Measurements from ENCODE around the gene POU4F3. TPM values are rescaled to one million over a fixed set of nuclear protein-coding genes. Genes with fewer than 3 reads are reported as not detected.

Gene POU4F3
- polyA plus RNA-seq, 10 donors = 0.05 to 0.17 (median 0.06) TPM; not detected in 6

DNA sequence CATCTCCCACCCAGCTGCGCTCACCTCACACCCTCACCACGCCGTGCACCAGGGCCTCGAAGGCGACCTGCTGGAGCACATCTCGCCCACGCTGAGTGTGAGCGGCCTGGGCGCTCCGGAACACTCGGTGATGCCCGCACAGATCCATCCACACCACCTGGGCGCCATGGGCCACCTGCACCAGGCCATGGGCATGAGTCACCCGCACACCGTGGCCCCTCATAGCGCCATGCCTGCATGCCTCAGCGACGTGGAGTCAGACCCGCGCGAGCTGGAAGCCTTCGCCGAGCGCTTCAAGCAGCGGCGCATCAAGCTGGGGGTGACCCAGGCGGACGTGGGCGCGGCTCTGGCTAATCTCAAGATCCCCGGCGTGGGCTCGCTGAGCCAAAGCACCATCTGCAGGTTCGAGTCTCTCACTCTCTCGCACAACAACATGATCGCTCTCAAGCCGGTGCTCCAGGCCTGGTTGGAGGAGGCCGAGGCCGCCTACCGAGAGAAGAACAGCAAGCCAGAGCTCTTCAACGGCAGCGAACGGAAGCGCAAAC is 1.1 kb downstream of the POU4F3 start:
- DNase-seq = no peak

- DNase-seq = peak; percentile 53 to 90 (median 84)
Measured at GRCh38 chr5:146340260-146341081, 1.8 kb downstream of the POU4F3 start.

- no peak for DNase-seq
Measured at GRCh38 chr5:146341854-146342253, 3.2 kb downstream of the POU4F3 start.

GRCh38 chr5:146342519-146342881 is 3.9 kb downstream of the POU4F3 start:
- no peak for DNase-seq

DNA sequence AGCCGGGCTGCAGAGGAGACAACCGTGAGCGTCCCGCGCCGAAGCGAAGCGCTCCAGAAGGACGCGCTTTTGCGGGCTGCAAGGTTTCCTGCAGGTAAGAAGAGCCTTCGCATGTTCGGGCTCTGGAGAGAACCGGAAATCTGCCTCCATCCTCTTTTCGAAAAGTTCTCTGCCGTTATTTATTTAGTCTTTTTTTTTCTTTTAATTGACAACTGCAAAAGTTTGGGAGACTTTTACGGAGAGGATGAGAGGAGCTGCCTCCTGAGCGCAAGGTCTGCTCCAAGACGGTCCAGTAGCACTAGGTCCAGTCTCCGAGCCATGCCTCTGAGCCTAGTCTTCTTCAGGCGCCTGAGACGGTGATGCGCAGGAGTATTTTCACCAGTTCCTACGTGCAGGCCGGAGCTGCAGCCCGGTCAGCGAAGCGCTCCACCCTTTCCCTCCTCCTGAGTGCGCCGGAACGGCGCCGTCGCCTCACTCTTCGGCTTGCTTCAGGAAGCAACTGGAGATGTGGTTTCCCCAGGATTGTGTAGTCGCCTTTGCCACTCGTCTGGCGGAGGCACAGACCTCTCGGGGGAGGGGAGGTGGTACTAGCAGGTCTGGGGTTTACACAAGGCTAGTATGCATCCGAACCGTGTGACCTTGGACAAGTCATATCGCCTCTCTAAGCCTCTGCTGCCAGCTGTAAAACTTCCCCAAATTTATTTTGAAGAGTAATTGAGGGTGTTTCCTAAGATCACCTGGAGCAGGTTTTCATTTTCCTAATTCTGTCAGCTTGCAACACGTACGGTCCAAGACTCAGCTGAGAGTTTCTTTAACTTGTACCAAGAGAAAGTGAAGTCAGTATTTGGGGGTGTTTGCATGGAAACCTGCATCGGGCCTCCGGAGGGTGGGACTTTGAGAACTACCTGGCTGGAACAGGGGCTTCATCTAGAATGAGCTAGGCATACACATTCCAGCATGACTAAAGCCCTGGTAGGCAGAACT is 4.5 kb downstream of the POU4F3 start:
- no peak for DNase-seq

GRCh38 chr5:146344155-146345118 is 5.8 kb downstream of the POU4F3 start:
- peak in 1 of 3 donors; percentile 14 for DNase-seq

GRCh38 chr5:146345240-146345577 is 6.6 kb downstream of the POU4F3 start:
- DNase-seq = no peak

- no peak for DNase-seq
Measured at GRCh38 chr5:146345578-146346366, 7.1 kb downstream of the POU4F3 start.

- DNase-seq = no peak
Measured at GRCh38 chr5:146357126-146357525, 18.5 kb downstream of the POU4F3 start.

DNA sequence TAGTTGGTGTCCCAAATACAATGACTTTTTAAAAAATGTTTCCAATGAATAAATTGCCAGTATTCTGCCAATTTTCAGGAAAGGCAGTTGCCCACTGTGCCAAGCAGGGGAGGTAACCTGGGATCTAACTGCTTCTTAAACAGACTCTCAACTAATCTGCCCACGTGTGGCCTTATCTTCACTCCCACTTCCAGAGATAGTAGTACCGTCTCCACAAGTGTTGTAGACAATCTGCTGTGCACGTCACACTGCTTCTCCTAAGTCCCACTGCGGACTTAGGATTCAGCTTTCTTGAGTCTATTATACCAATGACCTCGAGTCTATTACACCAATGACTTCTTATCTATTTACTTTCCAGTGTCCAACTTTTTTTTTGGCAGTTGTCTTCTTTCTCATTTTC is 21.2 kb downstream of the POU4F3 start:
- DNase-seq = no peak

- DNase-seq = no peak
Measured at GRCh38 chr5:146363161-146363874, 24.7 kb downstream of the POU4F3 start.

- no peak for DNase-seq
Measured at GRCh38 chr5:146365618-146366017, 27.0 kb downstream of the POU4F3 start.

DNA sequence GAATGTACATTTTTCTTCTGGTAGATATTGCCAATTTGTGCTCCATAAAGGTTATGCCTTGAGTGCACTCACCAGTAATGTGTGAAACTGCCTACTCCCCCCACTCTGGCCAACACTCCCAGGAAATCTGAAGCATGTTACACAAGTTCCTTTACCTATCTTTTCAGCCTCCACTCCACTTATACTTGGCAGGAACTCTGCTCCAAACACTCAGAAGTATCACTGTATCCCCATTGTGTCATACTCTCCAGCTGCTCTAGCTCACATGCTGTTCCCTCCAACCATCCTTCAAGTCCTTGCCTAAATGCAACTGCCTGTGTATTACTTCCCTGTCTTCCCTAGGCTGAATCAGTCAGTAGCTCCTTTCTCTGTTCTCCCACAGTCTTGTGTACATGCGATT is 28.3 kb downstream of the POU4F3 start:
- DNase-seq = no peak

- DNase-seq = no peak
Measured at GRCh38 chr5:146368137-146368536, 29.5 kb downstream of the POU4F3 start.

- DNase-seq = peak in 1 of 3 donors; percentile 37
Measured at GRCh38 chr5:146369691-146370090, 31.1 kb downstream of the POU4F3 start.

GRCh38 chr5:146376821-146377220 is 38.2 kb downstream of the POU4F3 start:
- DNase-seq = no peak

GRCh38 chr5:146378986-146379385 is 40.3 kb downstream of the POU4F3 start:
- no peak for DNase-seq

GRCh38 chr5:146380714-146381113 is 42.1 kb downstream of the POU4F3 start:
- DNase-seq = no peak

DNA sequence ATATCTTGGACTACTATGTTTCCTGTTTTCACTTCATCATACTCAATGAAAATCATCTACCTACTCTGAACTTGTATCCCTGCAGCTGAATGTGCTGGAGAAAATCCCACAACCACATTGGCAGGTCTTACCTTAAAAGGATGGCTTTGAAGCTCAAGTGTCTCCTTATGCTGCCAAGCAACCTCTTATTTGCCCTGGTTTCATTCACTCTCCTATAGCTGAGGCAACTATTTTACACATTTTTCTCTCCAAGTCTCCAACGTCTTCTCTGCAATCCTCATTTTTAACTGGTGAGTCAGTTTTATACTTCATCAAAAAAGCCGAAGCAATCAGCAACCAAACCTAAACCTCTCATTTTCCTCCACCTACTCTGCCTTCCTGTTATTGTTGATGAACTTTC is 49.7 kb downstream of the POU4F3 start:
- DNase-seq = peak; percentile 9 to 37 (median 17)

- DNase-seq = no peak
Measured at GRCh38 chr5:146390469-146390868, 51.8 kb downstream of the POU4F3 start.
